Left forelimb (tissue), 1 donor: ENCODE measurements around the gene RIIAD1.
A peak's percentile ranks its signal among the peaks of the same experiment; 100 is the strongest.
"Not testable (repeated sequence)": the region's sequence is repeated elsewhere in the genome, so short reads cannot be mapped to it uniquely, and the experiment has no call there.

Source experiments
- DNase-seq: peaks from one replicate; pipeline ENCODE4 v3.0.0-alpha.2; 2018; ENCODE audit warnings: low spot score

Gene RIIAD1, protein sequence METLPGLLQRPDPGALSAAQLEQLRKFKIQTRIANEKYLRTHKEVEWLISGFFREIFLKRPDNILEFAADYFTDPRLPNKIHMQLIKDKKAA

GRCh38 chr1:151720974-151721787 is at the start of gene RIIAD1:
RIIAD1 (plus strand) TSS chr1:151721522; CDS start chr1:151721537, 15 bp downstream.
- peak; percentile 71 for DNase-seq

- DNase-seq: no peak
Measured at GRCh38 chr1:151673407-151673806, 47.9 kb upstream of the RIIAD1 start.

- DNase-seq: no peak
Measured at GRCh38 chr1:151680391-151680790, 40.9 kb upstream of the RIIAD1 start.

DNA sequence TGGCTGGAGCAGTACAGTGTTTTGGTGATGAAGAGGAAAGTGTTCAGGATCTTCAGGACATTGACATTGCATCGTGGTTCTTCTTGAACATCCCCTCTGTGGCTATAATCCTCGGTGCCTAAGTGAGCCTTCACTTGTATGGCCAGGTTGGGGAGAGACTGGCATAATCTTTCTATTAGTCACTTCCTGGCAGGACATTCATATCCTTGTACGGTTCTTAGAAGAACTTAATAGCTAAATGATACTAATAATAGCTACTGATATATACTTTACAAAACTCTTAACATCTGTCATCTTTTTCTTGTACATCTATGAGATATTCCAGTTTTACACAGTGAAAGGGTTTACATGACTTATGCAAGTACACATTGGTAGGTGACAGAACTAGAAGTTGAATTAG is 40.5 kb upstream of the RIIAD1 start:
- DNase-seq: no peak

- no peak for DNase-seq
Measured at GRCh38 chr1:151681923-151682322, 39.4 kb upstream of the RIIAD1 start.

DNA sequence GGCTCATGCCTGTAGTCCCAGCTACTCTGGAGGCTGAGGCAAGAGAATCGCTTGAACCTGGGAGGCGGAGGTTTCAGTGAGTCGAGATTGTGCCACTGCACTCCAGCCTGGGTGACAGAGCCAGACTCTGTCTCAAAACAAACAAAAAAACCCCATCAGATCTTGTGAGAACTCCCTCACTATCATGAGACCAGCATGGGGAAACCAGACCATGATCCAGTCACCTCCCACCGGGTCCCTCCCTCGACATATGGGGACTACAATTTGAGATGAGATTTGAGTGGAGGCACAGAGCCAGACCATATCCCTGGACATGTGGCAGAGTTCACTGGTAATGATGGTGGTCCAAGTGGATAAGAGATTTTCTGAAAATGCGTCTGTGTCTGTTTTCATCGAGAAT is 38.4 kb upstream of the RIIAD1 start:
- DNase-seq: not testable (repeated sequence)

DNA sequence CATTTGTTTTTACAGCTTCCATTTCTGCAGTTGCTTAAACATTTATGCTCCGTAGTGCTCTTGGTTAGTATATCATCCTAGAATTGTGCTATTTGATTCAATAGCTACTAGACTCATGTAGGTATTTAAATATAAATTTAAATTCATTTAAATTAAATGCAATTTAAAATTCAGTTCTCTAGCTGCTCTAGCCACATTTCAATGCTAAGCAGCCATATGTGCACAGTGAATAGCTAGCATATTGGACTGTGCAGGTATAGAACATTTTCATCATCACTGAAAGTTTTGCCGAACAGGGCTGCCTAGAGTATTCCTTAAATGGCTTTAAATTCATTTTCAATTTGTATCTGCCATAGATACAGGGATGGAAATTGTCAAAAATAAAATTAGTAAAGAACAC is 37.2 kb upstream of the RIIAD1 start:
- no peak for DNase-seq

DNA sequence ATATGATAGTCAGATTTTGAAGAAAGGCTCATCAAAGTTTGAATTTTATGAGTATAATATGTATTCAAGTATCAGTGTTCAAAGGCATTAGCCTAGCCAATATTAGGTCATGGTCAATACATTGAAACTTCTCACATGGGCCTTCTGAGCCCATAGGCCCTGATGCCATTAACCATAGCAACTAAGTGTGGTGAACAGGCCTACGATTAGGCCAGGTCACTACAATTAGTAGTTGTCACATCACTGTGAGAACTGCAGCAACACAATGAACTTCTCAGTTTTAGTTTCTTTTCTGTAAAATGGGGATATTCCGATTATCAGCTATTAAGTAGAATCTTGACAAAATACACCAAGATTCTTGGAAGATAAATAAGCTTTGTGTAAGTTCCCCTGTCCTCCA is 34.8 kb upstream of the RIIAD1 start:
- no peak for DNase-seq

- DNase-seq: no peak
Measured at GRCh38 chr1:151689494-151689893, 31.8 kb upstream of the RIIAD1 start.

DNA sequence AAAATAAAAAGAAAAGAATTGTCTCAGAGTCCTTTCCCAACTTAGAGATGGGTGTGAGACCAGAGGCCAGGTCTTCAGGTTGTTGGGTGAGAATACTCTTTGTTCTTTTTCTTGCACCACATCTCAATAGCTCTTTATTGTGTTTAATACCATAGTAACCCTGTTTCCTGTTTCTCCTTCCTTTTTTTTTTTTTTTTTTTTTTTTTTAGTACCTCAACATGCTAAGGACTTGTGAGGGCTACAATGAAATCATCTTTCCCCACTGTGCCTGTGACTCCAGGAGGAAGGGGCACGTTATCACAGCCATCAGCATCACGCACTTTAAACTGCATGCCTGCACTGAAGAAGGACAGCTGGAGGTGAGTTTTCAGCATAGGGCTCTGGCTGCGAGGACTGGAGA is 29.1 kb upstream of the RIIAD1 start:
- DNase-seq: no peak

DNA sequence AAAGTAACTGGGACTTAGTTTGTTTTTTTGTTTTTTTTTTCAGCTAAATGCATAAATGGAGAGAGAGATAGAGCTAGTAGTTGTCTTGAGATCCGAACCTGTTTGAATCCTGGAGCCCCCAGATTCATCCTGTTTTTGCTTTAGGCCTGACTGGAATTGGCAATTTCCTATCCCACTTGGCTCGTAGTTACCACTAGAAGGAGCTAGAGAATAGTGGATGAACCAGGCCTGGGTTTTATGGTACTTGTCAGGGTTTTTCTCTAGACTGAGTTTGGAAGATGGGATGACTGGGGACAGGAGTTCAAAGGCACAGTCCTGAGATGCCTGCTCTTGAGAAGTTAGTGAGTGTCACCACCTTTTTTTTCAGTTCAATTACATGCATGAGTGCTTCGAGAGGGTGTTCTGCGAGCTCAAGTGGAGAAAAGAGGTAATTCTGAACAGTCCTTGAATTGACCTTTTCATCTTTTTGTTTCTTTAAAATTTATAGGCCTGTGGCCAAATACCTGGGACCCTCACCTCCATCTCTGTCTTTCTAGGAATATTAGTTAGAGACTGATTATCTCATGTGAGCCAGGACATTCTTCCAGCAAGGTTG is 28.2 kb upstream of the RIIAD1 start:
- no peak for DNase-seq

DNA sequence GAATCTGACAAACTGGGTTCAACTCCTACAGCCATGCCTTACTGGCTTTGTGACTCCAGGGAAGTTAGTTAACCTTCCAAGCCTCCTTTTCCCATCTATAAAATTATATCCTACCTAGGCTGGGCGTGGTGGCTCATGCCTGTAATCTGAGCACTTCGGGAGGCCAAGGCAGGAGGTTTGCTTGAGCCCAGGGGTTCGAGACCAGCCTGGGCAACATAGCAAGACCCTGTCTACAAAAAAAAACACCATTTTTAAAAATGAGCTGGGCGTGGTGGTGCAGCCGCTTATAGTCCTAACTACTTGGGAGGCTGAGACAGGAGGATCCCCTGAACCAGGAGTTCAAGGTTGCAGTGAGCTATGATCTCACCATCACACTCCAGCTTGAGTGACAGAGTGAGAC is 19.8 kb upstream of the RIIAD1 start:
- no peak for DNase-seq

DNA sequence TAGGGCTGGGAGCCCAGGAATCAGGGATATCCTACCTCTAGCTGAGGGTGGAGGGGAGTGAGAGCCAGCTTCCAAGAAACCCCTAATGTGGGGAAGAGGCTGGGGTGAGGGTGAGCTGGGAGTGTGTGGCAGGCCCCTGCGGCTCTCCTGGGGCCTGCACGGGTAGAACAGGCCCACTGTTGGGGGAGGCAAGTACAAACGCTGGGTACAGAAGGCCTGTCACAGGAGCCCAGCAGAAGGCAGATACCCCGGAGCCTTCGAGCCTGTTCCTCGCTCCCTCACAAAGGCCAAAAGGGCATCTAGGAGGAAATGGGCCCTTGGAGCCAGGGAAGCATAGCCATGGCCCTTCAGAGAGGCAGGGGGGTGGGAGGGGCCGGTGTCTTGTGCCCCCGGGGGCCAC is 18.4 kb upstream of the RIIAD1 start:
- no peak for DNase-seq

- DNase-seq: no peak
Measured at GRCh38 chr1:151703813-151704212, 17.5 kb upstream of the RIIAD1 start.

DNA sequence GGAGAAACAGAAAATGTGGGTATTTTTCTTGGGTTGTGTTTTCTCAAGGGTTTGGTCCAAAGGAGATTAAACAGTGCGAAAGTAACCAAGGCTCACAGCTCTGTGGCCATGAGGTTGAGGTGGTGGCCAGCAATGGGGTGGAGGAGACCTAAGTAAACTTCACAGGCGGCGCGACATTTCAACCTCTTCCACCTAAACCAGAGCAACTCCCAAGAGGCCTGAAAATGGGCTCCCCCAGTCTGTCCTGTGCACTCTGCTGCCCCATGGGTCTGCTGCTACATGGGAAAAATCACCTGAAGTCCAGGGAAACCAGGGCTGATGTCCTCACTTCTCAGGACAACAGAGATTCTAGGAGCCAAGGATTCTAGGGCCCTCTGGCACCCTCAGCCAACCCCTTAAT is 17.1 kb upstream of the RIIAD1 start:
- DNase-seq: no peak

DNA sequence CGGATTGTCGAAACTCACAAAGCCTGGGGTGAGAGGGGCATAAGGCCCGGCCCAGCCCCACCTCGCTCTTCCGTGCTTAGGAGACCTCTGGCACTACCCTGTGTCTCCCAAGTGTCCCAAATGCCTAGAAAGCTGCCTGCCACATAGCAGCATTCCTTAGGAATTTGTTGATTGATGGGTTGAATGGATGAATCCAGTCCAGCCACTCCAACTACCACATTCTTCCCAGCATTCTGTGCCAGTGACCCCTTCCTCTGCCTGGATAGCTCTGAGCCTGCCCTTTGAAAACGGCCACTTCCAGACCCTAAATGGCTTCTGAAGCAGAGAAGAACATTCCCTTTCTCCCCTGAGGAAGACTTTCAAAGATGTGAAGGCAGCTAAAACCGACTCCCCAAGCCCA is 16.2 kb upstream of the RIIAD1 start:
- DNase-seq: no peak

DNA sequence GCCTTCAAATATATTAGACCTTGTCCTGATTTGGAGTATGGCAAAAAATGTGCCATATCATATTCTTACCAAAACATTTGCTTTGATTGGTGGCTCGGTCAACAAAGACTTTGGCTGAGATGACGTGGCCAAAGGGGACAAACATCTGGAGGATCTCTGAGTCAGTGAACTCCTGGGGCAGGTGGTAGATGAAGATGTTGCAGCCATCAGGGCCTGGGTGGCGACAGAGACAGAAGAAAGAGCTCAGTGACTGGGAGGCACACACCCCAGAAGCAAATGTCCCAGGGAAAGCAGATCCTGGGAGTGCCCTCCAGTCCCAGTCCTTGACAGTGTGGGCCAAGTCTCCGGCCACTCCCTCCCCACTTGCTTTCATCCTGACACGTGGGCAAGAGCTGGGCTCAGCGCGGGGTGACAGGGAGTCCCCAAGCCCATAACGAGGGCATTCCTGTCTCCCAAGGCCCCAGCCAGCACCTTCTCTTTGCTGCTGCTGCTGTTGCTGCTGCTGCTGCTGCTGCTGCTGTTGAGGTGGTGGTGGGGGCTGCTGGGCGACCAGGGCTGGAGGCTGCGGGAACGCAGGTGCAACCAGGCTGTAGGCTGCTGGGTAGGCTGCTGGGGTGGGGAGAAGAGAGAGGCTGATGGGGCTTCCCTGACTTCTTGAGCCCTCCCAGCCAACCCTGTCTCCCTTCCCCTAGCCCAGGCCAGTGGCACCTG is 15.4 kb upstream of the RIIAD1 start:
- DNase-seq: no peak

DNA sequence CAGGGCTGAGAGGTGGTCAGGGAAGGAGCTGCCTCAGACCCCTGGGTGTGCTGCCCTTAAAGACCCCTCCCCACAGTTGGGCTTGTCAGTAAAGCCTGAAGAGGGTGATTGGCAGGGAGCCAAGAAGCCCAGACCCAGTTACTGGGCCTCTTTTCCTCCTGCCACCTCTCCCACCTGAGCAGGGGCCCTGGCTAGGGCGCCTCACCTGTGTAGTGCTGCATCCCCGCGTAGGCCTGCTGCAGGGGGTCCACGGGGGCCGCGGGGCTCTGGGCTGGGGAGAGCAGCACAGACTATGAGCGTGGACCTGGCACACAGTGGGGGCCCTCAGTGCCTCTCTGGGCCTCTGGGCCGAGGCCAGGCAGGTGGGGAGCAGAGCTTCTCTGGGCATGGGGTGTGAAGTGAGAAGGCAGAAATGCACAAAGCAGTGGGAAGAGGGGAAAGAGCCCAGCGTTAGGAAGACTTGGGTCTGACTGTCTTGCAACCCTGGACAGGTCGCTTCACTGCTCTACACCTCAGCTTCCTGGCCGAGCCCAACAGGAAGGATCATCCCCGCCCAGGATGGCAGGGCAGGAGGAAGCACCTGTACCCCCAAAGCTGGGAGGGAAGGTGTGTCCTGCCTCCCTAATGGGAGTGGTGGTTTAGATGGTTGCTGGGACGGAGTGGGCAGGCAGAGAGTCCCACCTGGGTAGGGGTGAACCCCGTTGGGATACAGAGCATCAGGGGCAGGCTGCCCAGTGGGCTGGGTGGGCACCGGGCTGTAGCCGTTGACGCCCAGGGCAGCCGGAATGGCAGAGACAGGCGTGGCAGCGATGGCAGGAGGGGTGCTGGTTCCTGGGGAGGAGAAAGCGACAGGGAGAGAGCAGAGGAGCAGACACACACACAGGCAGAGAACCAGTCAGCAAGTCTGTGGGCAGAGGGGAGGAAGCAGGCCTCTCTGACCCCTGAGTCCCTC is 14.6 kb upstream of the RIIAD1 start:
- DNase-seq: no peak

- DNase-seq: peak; percentile 52
Measured at GRCh38 chr1:151707541-151708065, 13.7 kb upstream of the RIIAD1 start.

DNA sequence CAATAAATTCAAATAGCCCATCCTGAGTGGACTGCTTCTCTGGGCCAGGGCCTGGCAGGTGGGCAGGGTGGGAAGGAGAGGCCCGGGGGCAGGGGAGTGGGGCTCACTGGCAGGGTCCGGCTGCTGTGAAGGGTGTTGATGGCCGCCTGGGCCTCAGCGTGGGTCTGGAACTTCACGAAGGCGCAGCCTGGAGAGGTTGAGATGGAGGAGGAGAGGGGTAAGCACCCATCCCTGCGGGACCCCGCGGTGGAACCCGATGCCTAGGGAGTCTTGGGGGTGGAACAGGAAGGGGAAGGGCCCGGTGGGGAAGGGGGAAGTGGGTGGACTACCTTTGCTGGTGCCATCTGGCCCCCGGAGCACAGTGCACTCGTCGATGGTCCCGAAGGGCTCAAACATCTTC is 12.4 kb upstream of the RIIAD1 start:
- DNase-seq: peak; percentile 56

- DNase-seq: no peak
Measured at GRCh38 chr1:151710187-151710840, 11.0 kb upstream of the RIIAD1 start.
